Memory B cell (primary cell): ENCODE data around the gene CELF4.

Experiments
- ATAC-seq: fragments of 150-1000 bp; cut with Tn5 transposase; 2 replicates; pipeline ENCODE4 v1.10.0; 2021; ENCODE audit warnings: low read depth, mild to moderate bottlenecking, moderate library complexity
- DNase-seq, 2 donors: peaks; one replicate each; pipeline ENCODE4 v3.0.0; 2022; ENCODE audit warnings: low spot score in 2 of 2
- H3K27ac Mint-ChIP-seq: one replicate; pipeline ENCODE4 v1.8.0; 2022; ENCODE audit warnings: mild to moderate bottlenecking, moderate library complexity, mixed read lengths
- H3K27me3 Mint-ChIP-seq: one replicate; pipeline ENCODE4 v1.8.0; 2022; ENCODE audit warnings: mixed read lengths
- H3K36me3 Mint-ChIP-seq: one replicate; pipeline ENCODE4 v1.8.0; 2022; ENCODE audit warnings: mild to moderate bottlenecking, mixed read lengths
- H3K4me1 Mint-ChIP-seq: one replicate; pipeline ENCODE4 v1.8.0; 2022; ENCODE audit warnings: mixed read lengths
- H3K4me3 Mint-ChIP-seq: one replicate; pipeline ENCODE4 v1.8.0; 2022; ENCODE audit warnings: mild to moderate bottlenecking, moderate library complexity, mixed read lengths
- H3K9me3 Mint-ChIP-seq: one replicate; pipeline ENCODE4 v1.8.0; 2022; ENCODE audit warnings: mixed read lengths

The CELF4 gene

GRCh38 chr18:37565977-37566478 lies 430 bp upstream of the CELF4 start:
- DNase-seq (no peak), ATAC-seq (no peak)
- Mint-ChIP-seq H3K4me3 (no peak overlapping the region), H3K9me3 (no peaks in the 10 kb centered on the region), H3K27me3 (peaks cover 44% of the 10 kb centered on the region), H3K36me3 (peaks cover 3% of the 10 kb centered on the region), H3K27ac (no peak overlapping the region), H3K4me1 (peaks cover 9% of the 10 kb centered on the region)

GRCh38 chr18:37564711-37565100 lies 892 bp downstream of the CELF4 start:
- H3K4me3 Mint-ChIP-seq: no peak overlapping the region
- peaks cover 37% of the 10 kb centered on the region for H3K27me3 Mint-ChIP-seq
- H3K36me3 Mint-ChIP-seq: peaks cover 3% of the 10 kb centered on the region
- no peaks in the 10 kb centered on the region for H3K9me3 Mint-ChIP-seq
- DNase-seq (no peak), ATAC-seq (no peak)
- peaks cover 9% of the 10 kb centered on the region for H3K4me1 Mint-ChIP-seq
- H3K27ac Mint-ChIP-seq: no peak overlapping the region

- DNase-seq (no peak), ATAC-seq (no peak)
- no peaks in the 10 kb centered on the region for H3K9me3 Mint-ChIP-seq
- peaks cover 3% of the 10 kb centered on the region for H3K36me3 Mint-ChIP-seq
- H3K4me1 Mint-ChIP-seq: peaks cover 9% of the 10 kb centered on the region
- no peak overlapping the region for H3K27ac Mint-ChIP-seq
- H3K4me3 Mint-ChIP-seq: no peak overlapping the region
- H3K27me3 Mint-ChIP-seq: peaks cover 31% of the 10 kb centered on the region
Measured at GRCh38 chr18:37563931-37564392, 1.6 kb downstream of the CELF4 start.

GRCh38 chr18:37561986-37562385 lies 3.6 kb downstream of the CELF4 start:
- H3K27me3 Mint-ChIP-seq: peaks cover 22% of the 10 kb centered on the region
- H3K4me1 Mint-ChIP-seq: peaks cover 3% of the 10 kb centered on the region
- ATAC-seq: no peak

GRCh38 chr18:37560003-37560402 lies 5.6 kb downstream of the CELF4 start:
- Mint-ChIP-seq H3K4me1 (no peaks in the 10 kb centered on the region), H3K27ac (no peak overlapping the region), H3K9me3 (no peaks in the 10 kb centered on the region), H3K36me3 (no peaks in the 10 kb centered on the region), H3K27me3 (peaks cover 15% of the 10 kb centered on the region), H3K4me3 (no peak overlapping the region)
- DNase-seq: no peak
- ATAC-seq: no peak

More at GRCh38 chr18:37561986-37562385, 3.6 kb downstream of the CELF4 start:
- Mint-ChIP-seq H3K27ac (no peak overlapping the region), H3K9me3 (no peaks in the 10 kb centered on the region), H3K4me3 (no peak overlapping the region), H3K36me3 (peaks cover 3% of the 10 kb centered on the region)
- no peak for DNase-seq

GRCh38 chr18:37559194-37559593 lies 6.4 kb downstream of the CELF4 start:
- Mint-ChIP-seq H3K27ac (no peak overlapping the region), H3K36me3 (no peaks in the 10 kb centered on the region), H3K27me3 (peaks cover 10% of the 10 kb centered on the region), H3K4me3 (no peak overlapping the region), H3K4me1 (no peaks in the 10 kb centered on the region), H3K9me3 (no peaks in the 10 kb centered on the region)
- DNase-seq (no peak), ATAC-seq (no peak)

GRCh38 chr18:37554399-37554787 lies 11.2 kb downstream of the CELF4 start:
- ATAC-seq (no peak), DNase-seq (no peak)
- Mint-ChIP-seq H3K36me3 (no peaks in the 10 kb centered on the region), H3K4me1 (no peaks in the 10 kb centered on the region), H3K4me3 (no peak overlapping the region), H3K27me3 (peaks cover 5% of the 10 kb centered on the region), H3K27ac (no peak overlapping the region), H3K9me3 (no peaks in the 10 kb centered on the region)

- Mint-ChIP-seq H3K4me3 (no peak overlapping the region), H3K27ac (no peak overlapping the region), H3K27me3 (peaks cover 5% of the 10 kb centered on the region), H3K36me3 (no peaks in the 10 kb centered on the region), H3K4me1 (no peaks in the 10 kb centered on the region), H3K9me3 (no peaks in the 10 kb centered on the region)
- ATAC-seq: no peak
- no peak for DNase-seq
Measured at GRCh38 chr18:37553633-37554398, 11.8 kb downstream of the CELF4 start.

- Mint-ChIP-seq H3K9me3 (no peaks in the 10 kb centered on the region), H3K27me3 (peaks cover 8% of the 10 kb centered on the region), H3K36me3 (no peaks in the 10 kb centered on the region), H3K4me1 (no peaks in the 10 kb centered on the region), H3K27ac (no peak overlapping the region), H3K4me3 (no peak overlapping the region)
- DNase-seq: no peak
- ATAC-seq: no peak
Measured at GRCh38 chr18:37552286-37552685, 13.3 kb downstream of the CELF4 start.

- Mint-ChIP-seq H3K36me3 (no peaks in the 10 kb centered on the region), H3K4me3 (no peak overlapping the region), H3K9me3 (no peaks in the 10 kb centered on the region), H3K4me1 (no peaks in the 10 kb centered on the region), H3K27ac (no peak overlapping the region), H3K27me3 (peaks cover 8% of the 10 kb centered on the region)
- no peak for ATAC-seq
- no peak for DNase-seq
Measured at GRCh38 chr18:37551846-37552245, 13.8 kb downstream of the CELF4 start.

GRCh38 chr18:37551249-37551648 lies 14.3 kb downstream of the CELF4 start:
- Mint-ChIP-seq H3K9me3 (no peaks in the 10 kb centered on the region), H3K36me3 (no peaks in the 10 kb centered on the region), H3K27me3 (peaks cover 8% of the 10 kb centered on the region), H3K27ac (no peak overlapping the region), H3K4me3 (no peak overlapping the region), H3K4me1 (no peaks in the 10 kb centered on the region)
- ATAC-seq (no peak), DNase-seq (no peak)

- Mint-ChIP-seq H3K4me3 (no peak overlapping the region), H3K27me3 (peaks cover 10% of the 10 kb centered on the region), H3K27ac (no peak overlapping the region), H3K36me3 (no peaks in the 10 kb centered on the region), H3K9me3 (no peaks in the 10 kb centered on the region), H3K4me1 (no peaks in the 10 kb centered on the region)
- DNase-seq (no peak), ATAC-seq (no peak)
Measured at GRCh38 chr18:37550118-37550875, 15.3 kb downstream of the CELF4 start.

- DNase-seq: no peak
- no peak for ATAC-seq
- no peaks in the 10 kb centered on the region for H3K4me1 Mint-ChIP-seq
- H3K4me3 Mint-ChIP-seq: no peak overlapping the region
- no peaks in the 10 kb centered on the region for H3K36me3 Mint-ChIP-seq
- no peak overlapping the region for H3K27ac Mint-ChIP-seq
- H3K9me3 Mint-ChIP-seq: no peaks in the 10 kb centered on the region
- H3K27me3 Mint-ChIP-seq: peaks cover 13% of the 10 kb centered on the region
Measured at GRCh38 chr18:37548679-37549289, 16.8 kb downstream of the CELF4 start.

- ATAC-seq: no peak
Measured at GRCh38 chr18:37547196-37547827, 18.3 kb downstream of the CELF4 start.

More at GRCh38 chr18:37547196-37547827, 18.3 kb downstream of the CELF4 start:
- H3K27me3 Mint-ChIP-seq: peaks cover 16% of the 10 kb centered on the region
- DNase-seq: no peak
- no peaks in the 10 kb centered on the region for H3K36me3 Mint-ChIP-seq
- H3K4me1 Mint-ChIP-seq: no peaks in the 10 kb centered on the region
- no peak overlapping the region for H3K4me3 Mint-ChIP-seq
- H3K27ac Mint-ChIP-seq: no peak overlapping the region
- H3K9me3 Mint-ChIP-seq: no peaks in the 10 kb centered on the region
